Subcutaneous adipose tissue (tissue), 4 donors: ENCODE data around the gene SLC7A4. TPM values are rescaled to one million over a fixed set of nuclear protein-coding genes. Genes with fewer than 3 reads are reported as not detected.

Experiments
- total RNA-seq, 4 donors: library from RNA; depleted of rRNA; stranded (reverse); fragments of >200 nt; gene quantifications; one replicate each; pipeline ENCODE4 v1.1.0, GENCODE V29; 2016
- TF ChIP-seq, protein P1 (sequence below): fragments of 450-650 bp; IDR thresholded peaks from one replicate; pipeline ENCODE4 v1.5.1; 2016; ENCODE audit warnings: low read depth, mild to moderate bottlenecking, control low read depth, antibody characterized with exemption, moderate library complexity

The SLC7A4 gene, protein sequence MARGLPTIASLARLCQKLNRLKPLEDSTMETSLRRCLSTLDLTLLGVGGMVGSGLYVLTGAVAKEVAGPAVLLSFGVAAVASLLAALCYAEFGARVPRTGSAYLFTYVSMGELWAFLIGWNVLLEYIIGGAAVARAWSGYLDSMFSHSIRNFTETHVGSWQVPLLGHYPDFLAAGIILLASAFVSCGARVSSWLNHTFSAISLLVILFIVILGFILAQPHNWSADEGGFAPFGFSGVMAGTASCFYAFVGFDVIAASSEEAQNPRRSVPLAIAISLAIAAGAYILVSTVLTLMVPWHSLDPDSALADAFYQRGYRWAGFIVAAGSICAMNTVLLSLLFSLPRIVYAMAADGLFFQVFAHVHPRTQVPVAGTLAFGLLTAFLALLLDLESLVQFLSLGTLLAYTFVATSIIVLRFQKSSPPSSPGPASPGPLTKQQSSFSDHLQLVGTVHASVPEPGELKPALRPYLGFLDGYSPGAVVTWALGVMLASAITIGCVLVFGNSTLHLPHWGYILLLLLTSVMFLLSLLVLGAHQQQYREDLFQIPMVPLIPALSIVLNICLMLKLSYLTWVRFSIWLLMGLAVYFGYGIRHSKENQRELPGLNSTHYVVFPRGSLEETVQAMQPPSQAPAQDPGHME
- 1 to 10 TPM in 3 of 4 donors, under 1 TPM in 1; 0.94 to 4.4 (median 2.1) TPM for total RNA-seq

DNA sequence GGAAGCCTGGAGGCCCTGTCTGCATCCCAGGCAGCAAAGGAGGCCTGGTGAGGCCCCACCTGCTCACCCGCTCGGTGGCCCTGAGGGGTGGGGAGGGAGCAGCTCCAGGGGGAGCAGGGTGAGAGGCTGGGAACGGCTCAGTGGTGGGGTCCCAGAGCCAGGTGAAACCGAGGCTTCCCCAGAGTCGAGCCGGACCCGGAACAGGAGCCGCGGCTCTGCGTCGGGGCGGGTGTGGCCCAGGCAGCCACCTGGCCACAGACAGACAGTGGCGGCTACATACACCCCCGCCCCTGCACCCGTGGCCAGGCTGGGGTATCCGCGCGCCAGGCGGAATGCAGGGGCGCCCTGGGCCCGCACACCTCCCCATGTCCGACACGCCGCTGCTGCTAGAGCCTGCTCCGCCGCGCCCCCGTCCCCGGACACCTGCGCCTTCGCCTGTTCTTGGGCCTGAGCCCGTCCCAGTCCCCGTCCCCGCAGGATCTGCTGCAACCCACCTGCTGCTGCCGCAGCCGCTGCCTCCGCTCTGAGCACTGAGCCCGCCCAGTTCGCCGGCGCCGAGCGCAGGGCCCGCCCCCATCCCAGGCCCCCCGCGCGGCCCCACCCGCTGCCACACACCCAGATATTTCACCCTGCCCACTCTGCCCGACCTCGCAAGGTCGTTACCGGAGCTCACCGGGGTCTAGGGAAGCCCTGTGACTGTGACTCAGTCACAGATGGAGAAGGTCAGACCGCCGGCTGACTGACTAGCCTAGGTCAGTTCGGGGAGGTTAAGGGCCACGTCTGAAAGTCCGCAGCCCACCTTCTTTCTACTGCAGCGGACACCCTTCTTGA is at the start of gene SLC7A4:
Gene SLC7A4, minus strand, starts transcription at position 525 of the 831 bp plus-strand sequence. CDS start 749 bp downstream, outside the sequence.
- TF ChIP-seq, protein P1, sequence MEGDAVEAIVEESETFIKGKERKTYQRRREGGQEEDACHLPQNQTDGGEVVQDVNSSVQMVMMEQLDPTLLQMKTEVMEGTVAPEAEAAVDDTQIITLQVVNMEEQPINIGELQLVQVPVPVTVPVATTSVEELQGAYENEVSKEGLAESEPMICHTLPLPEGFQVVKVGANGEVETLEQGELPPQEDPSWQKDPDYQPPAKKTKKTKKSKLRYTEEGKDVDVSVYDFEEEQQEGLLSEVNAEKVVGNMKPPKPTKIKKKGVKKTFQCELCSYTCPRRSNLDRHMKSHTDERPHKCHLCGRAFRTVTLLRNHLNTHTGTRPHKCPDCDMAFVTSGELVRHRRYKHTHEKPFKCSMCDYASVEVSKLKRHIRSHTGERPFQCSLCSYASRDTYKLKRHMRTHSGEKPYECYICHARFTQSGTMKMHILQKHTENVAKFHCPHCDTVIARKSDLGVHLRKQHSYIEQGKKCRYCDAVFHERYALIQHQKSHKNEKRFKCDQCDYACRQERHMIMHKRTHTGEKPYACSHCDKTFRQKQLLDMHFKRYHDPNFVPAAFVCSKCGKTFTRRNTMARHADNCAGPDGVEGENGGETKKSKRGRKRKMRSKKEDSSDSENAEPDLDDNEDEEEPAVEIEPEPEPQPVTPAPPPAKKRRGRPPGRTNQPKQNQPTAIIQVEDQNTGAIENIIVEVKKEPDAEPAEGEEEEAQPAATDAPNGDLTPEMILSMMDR = no peak

DNA sequence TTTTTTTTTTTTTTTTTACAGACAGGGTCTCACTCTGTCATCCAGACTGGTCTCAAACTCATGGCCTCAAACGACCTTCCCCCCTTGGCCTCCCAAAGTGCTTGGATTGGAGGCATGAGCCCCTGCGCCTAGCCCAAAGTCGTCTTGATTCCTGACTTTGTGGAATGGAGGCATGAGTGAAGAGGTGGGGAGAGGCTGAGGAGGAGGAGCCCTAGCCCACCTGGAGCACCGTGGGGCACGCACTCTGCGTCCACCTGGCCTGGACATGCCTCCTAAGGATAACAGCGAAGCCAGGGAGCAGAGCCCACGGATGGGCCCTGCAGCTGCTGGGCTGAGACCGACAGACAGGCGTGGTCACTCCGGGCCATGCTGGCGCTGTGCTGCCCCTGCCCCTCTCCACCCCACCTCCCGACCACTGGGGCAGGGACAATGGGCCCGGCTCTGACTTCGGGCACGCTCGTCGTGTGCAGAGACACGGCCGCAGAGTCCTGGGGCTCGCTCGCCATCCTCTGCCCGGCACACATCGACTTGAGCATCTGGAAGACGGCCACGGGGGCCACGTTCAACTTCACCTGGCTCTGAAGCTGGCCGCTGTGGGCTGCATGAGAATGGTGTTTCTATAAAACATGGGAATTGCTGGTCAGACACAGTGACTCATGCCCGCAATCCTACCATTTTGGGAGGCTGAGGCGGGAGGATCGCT is 48.2 kb upstream of the SLC7A4 start:
- TF ChIP-seq, protein P1 = no peak

DNA sequence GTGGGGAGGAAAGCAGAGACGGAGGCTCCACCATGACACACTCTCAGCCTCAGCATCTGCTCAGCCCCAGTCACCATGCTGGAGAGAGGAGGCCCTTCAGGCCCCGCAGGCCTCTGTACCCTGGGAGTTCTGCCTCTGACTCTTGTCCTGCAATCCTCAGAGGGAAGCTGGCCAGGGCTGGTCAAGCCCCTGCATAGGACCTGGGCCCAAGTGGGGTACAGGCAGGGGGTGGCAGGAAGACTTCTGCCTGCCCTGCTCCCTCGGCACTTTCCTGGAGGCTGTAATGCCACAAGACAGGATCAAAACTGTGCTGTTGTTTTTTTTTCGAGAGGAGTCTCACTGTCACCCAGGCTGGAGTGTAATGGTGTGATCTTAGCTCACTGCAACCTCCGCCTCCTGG is 47.1 kb upstream of the SLC7A4 start:
- TF ChIP-seq, protein P1 = no peak

DNA sequence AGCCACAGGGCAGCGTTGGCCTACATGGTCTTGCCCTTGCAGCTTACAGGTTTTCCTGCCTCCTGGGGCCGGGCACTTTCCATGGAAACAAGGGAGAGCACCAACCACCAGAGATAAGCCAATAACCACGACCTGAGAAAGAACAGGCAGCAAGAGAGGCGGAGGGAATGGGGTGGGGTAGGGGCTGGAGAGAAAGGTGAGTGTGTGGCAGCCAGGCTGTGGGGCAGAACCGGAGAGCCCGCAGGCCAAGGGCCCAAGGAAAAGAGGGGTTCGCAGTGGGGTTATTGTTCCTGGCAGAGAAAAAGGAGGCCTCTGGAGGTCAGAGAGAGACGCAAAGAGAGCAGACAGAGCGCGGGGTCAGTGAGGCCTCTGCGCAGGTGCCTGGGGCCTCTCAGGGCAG is 46.6 kb upstream of the SLC7A4 start:
- TF ChIP-seq, protein P1 = no peak

DNA sequence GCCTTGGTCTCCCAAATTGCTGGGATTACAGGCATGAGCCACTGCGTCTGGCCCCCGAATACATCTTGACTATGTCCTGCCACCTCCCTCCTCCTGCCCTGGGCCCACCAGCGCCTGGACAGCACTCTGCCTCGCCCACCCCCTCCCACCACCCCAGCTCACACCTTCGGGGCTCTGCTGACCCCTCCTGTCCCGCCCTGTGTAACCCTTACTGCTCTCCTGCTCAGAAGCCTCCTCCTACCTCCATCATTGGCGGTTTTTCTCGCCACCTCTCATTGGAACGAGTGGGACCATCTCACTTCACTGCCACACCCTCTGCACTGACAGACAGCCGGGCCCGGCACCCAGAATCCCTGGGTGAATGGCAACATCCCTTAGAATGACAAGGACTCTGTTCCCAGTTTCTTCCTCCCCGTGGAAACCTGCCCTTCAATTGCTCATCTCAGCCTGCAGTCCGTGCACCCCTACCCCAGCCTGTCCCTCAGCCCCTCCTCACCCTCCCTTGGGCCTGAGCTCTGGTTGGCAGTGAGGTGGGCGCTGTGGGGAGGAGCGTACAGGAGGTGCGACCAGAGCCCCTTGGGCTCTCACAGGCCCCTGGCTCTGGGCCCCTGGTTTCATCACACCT is 45.6 kb upstream of the SLC7A4 start:
- TF ChIP-seq, protein P1 = no peak

DNA sequence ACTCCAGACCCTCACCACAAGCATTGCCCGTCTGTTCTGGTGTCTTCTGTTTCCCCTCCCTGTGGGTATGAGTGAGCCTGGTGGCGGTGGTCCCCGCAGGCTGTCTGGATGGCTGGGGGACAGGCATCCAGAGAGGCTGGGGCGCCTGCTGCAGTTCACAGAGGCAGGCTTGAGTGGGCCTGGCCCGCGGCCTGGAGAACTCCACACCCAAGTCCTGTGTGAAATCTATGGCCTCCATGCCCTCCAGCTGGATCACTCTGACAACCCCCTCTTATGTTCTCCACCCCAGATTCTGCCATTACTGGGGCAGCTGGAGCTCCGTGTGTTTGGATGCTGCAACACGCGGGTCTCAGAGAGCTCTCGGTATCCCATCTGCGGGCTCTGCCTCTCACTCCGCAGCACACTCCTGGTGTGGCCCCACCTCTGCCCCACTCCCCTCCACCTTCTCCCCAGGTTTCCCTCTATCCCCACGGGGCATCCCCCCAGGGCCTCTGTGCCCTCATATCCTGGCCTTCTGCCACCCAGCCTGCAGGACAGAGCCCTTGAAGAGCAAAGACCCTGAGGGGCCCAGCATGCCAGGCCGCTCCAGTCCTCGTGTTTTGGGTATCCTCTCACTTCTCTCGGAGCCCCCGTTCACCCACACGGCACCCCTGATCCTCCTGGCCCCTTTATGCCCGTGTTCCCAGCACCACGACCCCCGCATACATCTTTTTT is 44.7 kb upstream of the SLC7A4 start:
- TF ChIP-seq, protein P1 = no peak
